Measurements from ENCODE around the gene HIBADH.

HIBADH gene

DNA sequence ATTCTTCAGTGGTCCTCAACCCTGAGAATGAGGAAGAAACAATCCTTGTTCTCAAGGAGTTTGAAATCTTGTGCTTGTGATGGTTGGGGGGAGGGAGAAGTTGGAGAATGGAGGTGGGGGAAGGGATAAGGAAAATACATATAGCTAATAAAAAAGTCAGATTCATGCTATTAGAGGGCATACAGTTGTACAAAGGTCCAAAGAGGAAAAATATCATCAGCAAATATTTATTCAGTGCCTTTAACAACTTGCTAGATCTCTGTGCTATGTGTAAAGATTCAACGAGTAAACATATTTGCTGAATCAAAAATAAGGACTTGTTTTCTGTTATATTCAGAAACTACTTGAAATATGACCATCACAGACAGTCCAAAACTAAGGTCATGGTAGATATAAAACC is 114.4 kb downstream of the HIBADH start:
- Histone ChIP-seq H3K27ac (ENCODE audit: low read depth, low read length) (no peak overlapping the region), H3K27me3 (ENCODE audit: control insufficient read depth, insufficient read depth, low read length) (no peaks in the 10 kb centered on the region), H3K9me3 (ENCODE audit: control insufficient read depth, insufficient read depth, low read length) (no peaks in the 10 kb centered on the region), H3K4me3 (ENCODE audit: low read depth, low read length) (no peak overlapping the region), H3K9ac (ENCODE audit: low read depth, low read length) (no peak overlapping the region), H3K36me3 (ENCODE audit: control insufficient read depth, insufficient read depth, low read length) (no peaks in the 10 kb centered on the region), H3K4me1 (ENCODE audit: control insufficient read depth, insufficient read depth, low read length) (peaks cover 40% of the 10 kb centered on the region)

DNA sequence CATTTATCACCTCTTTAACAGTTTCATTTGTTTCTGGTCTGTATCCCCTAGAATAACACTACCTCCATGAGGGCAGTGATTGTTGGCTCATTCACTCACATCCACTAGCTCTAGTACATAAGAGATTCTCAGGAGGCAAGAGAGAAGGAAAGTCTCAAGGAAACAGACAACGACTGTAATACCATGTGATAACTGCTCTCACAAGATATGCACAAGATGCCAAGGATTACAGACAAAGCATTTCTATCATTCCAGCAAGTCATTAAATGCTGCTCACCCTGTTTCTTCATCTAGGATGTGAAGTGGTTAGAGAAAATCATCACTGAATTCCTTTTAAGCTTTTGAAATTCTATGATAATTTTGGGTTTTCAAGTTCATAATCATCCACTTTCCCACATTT is 115.3 kb downstream of the HIBADH start:
- Histone ChIP-seq H3K27me3 (ENCODE audit: control insufficient read depth, insufficient read depth, low read length) (no peaks in the 10 kb centered on the region), H3K36me3 (ENCODE audit: control insufficient read depth, insufficient read depth, low read length) (no peaks in the 10 kb centered on the region; the same call in 1 of the 2 replicates), H3K9ac (ENCODE audit: low read depth, low read length) (no peak overlapping the region), H3K27ac (ENCODE audit: low read depth, low read length) (no peak overlapping the region), H3K9me3 (ENCODE audit: control insufficient read depth, insufficient read depth, low read length) (no peaks in the 10 kb centered on the region), H3K4me3 (ENCODE audit: low read depth, low read length) (no peak overlapping the region), H3K4me1 (ENCODE audit: control insufficient read depth, insufficient read depth, low read length) (peaks cover 40% of the 10 kb centered on the region)

DNA sequence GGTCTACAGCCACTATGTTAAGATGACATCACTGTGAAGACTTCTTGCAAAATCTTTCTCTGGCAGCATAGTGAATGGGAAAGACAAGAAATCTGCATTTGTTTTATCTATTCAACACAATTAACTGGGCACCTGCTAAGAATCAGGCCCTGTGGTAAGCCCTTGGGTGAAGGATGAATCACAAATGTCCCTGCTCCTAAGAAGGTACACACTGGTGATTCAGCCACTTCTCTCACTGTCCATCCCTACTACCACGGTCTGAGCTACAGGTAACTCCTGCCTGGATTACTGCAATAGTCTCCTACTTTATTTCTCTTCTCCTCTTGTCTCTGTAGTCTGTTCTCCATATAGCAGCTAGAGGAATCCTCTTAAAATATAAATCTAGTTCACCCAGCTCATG is 116.1 kb downstream of the HIBADH start:
- Histone ChIP-seq H3K9ac (ENCODE audit: low read depth, low read length) (no peak overlapping the region), H3K4me1 (ENCODE audit: control insufficient read depth, insufficient read depth, low read length) (peaks cover 33% of the 10 kb centered on the region), H3K36me3 (ENCODE audit: control insufficient read depth, insufficient read depth, low read length) (peaks cover 6% of the 10 kb centered on the region), H3K4me3 (ENCODE audit: low read depth, low read length) (no peak overlapping the region), H3K27ac (ENCODE audit: low read depth, low read length) (no peak overlapping the region), H3K9me3 (ENCODE audit: control insufficient read depth, insufficient read depth, low read length) (no peaks in the 10 kb centered on the region), H3K27me3 (ENCODE audit: control insufficient read depth, insufficient read depth, low read length) (no peaks in the 10 kb centered on the region)

DNA sequence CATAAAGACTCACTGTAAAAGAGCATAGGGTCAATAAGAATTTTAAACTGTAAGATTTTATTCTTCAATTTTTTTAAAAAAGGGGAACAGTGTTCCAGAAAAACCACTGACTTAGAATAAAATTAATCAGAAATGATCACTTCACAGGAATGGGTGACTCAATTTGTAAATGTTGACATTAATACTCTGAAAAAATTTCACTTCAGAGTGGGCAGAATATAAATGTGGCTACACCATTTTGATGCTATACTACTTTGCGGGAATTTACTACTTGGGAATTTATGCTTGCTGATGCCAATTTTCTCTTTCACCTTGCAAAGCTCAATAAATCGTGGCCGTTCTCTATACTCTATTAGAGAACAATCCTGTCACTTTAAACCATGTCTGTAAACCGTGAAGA is 126.9 kb downstream of the HIBADH start:
- Histone ChIP-seq H3K9me3 (ENCODE audit: control insufficient read depth, insufficient read depth, low read length) (no peaks in the 10 kb centered on the region), H3K4me1 (ENCODE audit: control insufficient read depth, insufficient read depth, low read length) (0 out of 2 replicates have a peak, but pooled peaks cover 5% of the 10 kb centered on the region), H3K27ac (ENCODE audit: low read depth, low read length) (no peak overlapping the region), H3K27me3 (ENCODE audit: control insufficient read depth, insufficient read depth, low read length) (no peaks in the 10 kb centered on the region), H3K36me3 (ENCODE audit: control insufficient read depth, insufficient read depth, low read length) (peaks cover 14% of the 10 kb centered on the region; the same call in 1 of the 2 replicates), H3K9ac (ENCODE audit: low read depth, low read length) (no peak overlapping the region), H3K4me3 (ENCODE audit: low read depth, low read length) (no peak overlapping the region)

DNA sequence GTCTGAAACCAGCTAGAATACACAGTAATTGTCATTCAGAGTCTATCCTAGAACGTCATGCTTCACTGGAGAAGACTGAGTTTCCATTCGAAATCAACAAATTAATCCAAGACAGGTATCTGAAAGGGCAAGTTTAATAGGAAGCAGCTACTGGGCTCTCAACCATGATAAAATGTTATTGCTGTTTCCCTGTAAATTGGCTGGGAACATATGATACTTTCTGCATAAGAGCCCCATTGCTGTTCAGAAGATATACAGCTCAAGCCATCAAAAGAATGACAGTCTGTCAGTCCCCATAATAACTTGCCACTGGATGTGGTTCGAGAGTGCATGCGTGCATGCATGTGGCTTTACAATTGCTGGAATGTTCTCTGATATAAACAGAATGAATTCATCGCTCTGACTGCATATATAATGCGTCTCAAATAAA is 129.0 kb downstream of the HIBADH start:
- Histone ChIP-seq H3K27ac (ENCODE audit: low read depth, low read length) (no peak overlapping the region), H3K36me3 (ENCODE audit: control insufficient read depth, insufficient read depth, low read length) (peaks cover 15% of the 10 kb centered on the region), H3K9me3 (ENCODE audit: control insufficient read depth, insufficient read depth, low read length) (no peaks in the 10 kb centered on the region), H3K9ac (ENCODE audit: low read depth, low read length) (no peak overlapping the region), H3K4me1 (ENCODE audit: control insufficient read depth, insufficient read depth, low read length) (0 out of 2 replicates have a peak, but pooled peaks cover 5% of the 10 kb centered on the region), H3K27me3 (ENCODE audit: control insufficient read depth, insufficient read depth, low read length) (no peaks in the 10 kb centered on the region), H3K4me3 (ENCODE audit: low read depth, low read length) (no peak overlapping the region)

DNA sequence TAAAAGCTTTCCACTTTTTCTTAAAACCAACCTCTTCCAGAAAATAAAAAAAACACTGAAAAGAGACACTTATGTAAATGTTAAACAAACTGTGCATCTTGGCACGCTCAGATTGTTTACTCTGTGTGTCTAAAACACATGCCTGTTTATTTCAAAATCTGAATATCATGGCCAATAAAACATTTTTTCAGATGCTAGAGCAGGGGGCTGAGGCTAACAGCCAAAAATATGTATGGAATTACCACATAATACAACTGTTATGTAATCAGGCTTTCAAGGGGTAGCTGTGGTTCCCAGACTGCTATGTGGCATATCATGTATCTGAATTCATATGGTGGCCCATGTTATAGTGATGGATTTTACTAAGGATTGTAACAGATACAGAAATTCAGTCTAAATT is 130.4 kb downstream of the HIBADH start:
- Histone ChIP-seq H3K9me3 (ENCODE audit: control insufficient read depth, insufficient read depth, low read length) (no peaks in the 10 kb centered on the region), H3K9ac (ENCODE audit: low read depth, low read length) (no peak overlapping the region), H3K27me3 (ENCODE audit: control insufficient read depth, insufficient read depth, low read length) (no peaks in the 10 kb centered on the region), H3K27ac (ENCODE audit: low read depth, low read length) (no peak overlapping the region), H3K4me1 (ENCODE audit: control insufficient read depth, insufficient read depth, low read length) (0 out of 2 replicates have a peak, but pooled peaks cover 5% of the 10 kb centered on the region), H3K36me3 (ENCODE audit: control insufficient read depth, insufficient read depth, low read length) (peaks cover 15% of the 10 kb centered on the region), H3K4me3 (ENCODE audit: low read depth, low read length) (no peak overlapping the region)

DNA sequence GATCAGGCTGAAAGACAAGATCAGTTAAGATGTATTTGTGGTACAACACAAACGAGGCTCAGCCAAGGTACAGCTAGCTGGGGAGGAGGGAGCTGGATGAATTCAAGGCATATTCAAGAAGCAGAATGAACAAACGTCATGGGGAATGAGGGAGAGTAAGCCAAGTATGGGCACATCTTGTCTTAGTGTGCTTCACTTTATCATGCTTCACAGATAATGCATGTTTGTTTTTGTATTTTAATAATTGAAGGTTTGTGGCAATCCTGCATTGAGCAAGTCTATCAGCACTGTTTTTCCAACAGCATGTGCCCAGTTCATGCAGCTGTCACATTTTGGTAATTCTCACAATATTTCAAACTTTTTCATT is 135.4 kb downstream of the HIBADH start:
- H3K36me3 ChIP-seq (ENCODE audit: control insufficient read depth, insufficient read depth, low read length): peaks cover 31% of the 10 kb centered on the region

DNA sequence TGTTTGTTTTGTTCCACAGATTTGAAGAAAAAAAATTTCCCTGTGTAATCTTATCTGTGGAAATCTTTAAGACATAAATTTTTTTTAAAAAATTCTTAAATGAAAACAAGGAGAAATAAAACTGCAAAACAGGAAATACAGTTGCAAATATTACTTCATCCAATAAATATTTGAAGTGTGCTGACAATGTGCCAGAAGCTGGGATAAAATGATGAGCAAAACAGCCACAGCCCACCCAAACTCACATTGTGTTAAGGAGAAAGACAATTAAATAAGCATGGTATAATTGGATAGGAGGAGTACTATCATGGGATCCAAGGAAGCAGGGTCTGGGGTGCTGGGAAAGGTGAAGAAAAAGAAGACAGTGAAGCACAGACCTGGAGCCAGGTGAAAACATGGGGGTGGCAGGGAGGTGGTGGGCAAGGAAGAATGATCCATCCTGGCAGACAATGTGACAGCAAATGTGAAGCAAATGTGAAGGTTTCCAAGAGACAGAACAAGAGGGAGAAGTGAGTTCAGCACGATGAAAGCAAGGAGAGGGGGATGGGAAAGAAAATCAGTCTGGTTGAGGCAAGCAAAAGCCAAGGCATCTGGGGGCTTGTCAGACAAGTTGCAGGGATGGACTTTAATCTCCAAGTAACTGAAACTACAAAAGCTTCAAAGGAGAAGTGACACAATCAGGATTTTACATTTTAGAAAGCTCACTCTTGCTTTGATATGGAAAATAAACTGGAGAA is 135.9 kb downstream of the HIBADH start:
- H3K9ac ChIP-seq (ENCODE audit: low read depth, low read length): no peak overlapping the region
- H3K4me1 ChIP-seq (ENCODE audit: control insufficient read depth, insufficient read depth, low read length): no peaks in the 10 kb centered on the region
- no peaks in the 10 kb centered on the region for H3K27me3 ChIP-seq (ENCODE audit: control insufficient read depth, insufficient read depth, low read length)
- H3K27ac ChIP-seq (ENCODE audit: low read depth, low read length): no peak overlapping the region
- H3K36me3 ChIP-seq (ENCODE audit: control insufficient read depth, insufficient read depth, low read length): peaks cover 31% of the 10 kb centered on the region
- H3K4me3 ChIP-seq (ENCODE audit: low read depth, low read length): no peak overlapping the region
- no peaks in the 10 kb centered on the region for H3K9me3 ChIP-seq (ENCODE audit: control insufficient read depth, insufficient read depth, low read length)

More for the DNA sequence above, 135.4 kb downstream of the HIBADH start:
- no peaks in the 10 kb centered on the region for H3K27me3 ChIP-seq (ENCODE audit: control insufficient read depth, insufficient read depth, low read length)
- H3K27ac ChIP-seq (ENCODE audit: low read depth, low read length): no peak overlapping the region
- H3K4me1 ChIP-seq (ENCODE audit: control insufficient read depth, insufficient read depth, low read length): no peaks in the 10 kb centered on the region
- no peak overlapping the region for H3K4me3 ChIP-seq (ENCODE audit: low read depth, low read length)
- H3K9ac ChIP-seq (ENCODE audit: low read depth, low read length): no peak overlapping the region
- H3K9me3 ChIP-seq (ENCODE audit: control insufficient read depth, insufficient read depth, low read length): no peaks in the 10 kb centered on the region

DNA sequence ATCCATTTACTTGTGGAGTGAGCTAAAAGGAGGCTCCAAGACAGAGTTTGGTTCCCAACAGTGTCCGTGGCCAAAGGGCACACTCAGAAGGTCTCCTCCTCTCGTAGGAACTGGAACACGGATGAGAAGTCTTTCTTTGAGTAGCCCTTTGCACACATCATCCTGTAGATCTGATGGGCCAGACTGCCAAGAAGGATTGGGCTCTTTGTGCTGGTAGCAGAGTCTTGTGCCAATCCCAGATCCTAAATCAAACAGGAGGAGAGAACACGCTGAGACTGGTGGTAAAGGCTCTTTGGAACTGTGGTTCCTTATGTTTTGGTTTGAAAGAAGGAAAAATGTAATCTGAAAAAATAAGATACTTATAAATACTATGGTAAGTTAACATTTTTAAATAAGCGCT is 136.6 kb downstream of the HIBADH start:
- Histone ChIP-seq H3K4me1 (ENCODE audit: control insufficient read depth, insufficient read depth, low read length) (no peaks in the 10 kb centered on the region), H3K9me3 (ENCODE audit: control insufficient read depth, insufficient read depth, low read length) (no peaks in the 10 kb centered on the region), H3K27me3 (ENCODE audit: control insufficient read depth, insufficient read depth, low read length) (no peaks in the 10 kb centered on the region), H3K4me3 (ENCODE audit: low read depth, low read length) (no peak overlapping the region), H3K9ac (ENCODE audit: low read depth, low read length) (no peak overlapping the region), H3K27ac (ENCODE audit: low read depth, low read length) (no peak overlapping the region), H3K36me3 (ENCODE audit: control insufficient read depth, insufficient read depth, low read length) (peaks cover 29% of the 10 kb centered on the region)

DNA sequence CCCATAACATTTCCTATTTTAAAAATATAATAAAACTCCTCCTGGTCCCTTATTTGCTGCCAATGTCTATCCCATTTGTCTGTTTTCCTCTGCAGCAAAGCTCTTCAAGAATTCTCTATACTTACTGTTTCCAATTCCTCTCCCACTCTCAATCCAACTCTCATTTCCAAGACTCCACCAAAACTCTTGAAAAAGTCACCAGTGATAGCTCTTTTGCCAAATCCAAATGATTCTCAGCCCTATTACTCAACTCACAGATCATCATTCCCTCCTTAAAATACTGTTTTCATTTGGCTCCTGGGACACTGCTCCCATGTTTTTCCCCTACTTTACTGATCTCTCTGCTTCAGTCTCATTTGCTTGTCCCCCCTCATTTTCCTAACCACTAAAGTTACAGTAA is 139.4 kb downstream of the HIBADH start:
- Histone ChIP-seq H3K9ac (ENCODE audit: low read depth, low read length) (no peak overlapping the region), H3K27me3 (ENCODE audit: control insufficient read depth, insufficient read depth, low read length) (peaks cover 5% of the 10 kb centered on the region), H3K9me3 (ENCODE audit: control insufficient read depth, insufficient read depth, low read length) (no peaks in the 10 kb centered on the region), H3K4me1 (ENCODE audit: control insufficient read depth, insufficient read depth, low read length) (no peaks in the 10 kb centered on the region), H3K27ac (ENCODE audit: low read depth, low read length) (no peak overlapping the region), H3K36me3 (ENCODE audit: control insufficient read depth, insufficient read depth, low read length) (peaks cover 16% of the 10 kb centered on the region), H3K4me3 (ENCODE audit: low read depth, low read length) (no peak overlapping the region)

DNA sequence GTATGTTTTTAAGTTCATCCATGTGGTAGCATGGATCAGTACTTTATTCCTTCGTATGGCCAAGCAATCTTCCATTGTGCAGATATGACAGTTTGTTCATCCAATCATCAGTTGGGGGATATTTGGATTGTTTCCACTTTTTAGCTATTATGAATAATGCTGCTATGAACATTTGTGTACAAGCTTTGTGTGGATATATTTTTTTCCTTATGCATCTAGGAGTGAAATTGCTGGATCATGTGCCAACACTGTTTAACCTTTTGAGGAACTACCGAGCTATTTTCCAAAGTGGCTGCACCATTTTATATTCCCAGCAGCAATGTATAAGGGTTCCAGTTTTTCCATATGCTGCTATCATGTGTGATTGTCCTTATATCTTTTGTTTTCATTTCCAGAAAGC is 140.1 kb downstream of the HIBADH start:
- no peak overlapping the region for H3K27ac ChIP-seq (ENCODE audit: low read depth, low read length)
- peaks cover 12% of the 10 kb centered on the region for H3K27me3 ChIP-seq (ENCODE audit: control insufficient read depth, insufficient read depth, low read length)
- H3K4me1 ChIP-seq (ENCODE audit: control insufficient read depth, insufficient read depth, low read length): no peaks in the 10 kb centered on the region
- H3K36me3 ChIP-seq (ENCODE audit: control insufficient read depth, insufficient read depth, low read length): peaks cover 16% of the 10 kb centered on the region
- no peaks in the 10 kb centered on the region for H3K9me3 ChIP-seq (ENCODE audit: control insufficient read depth, insufficient read depth, low read length)
- no peak overlapping the region for H3K9ac ChIP-seq (ENCODE audit: low read depth, low read length)
- H3K4me3 ChIP-seq (ENCODE audit: low read depth, low read length): no peak overlapping the region
